GM18499 (cell line): ENCODE measurements around the gene APLN.

Source experiments
- ATAC-seq: cut with Tn5 transposase; IDR thresholded peaks from one replicate; pipeline ENCODE4 v1.9.1; 2021; ENCODE audit warnings: moderate number of reproducible peaks; ENCODE audit not compliant: insufficient read depth, unreplicated experiment

Gene APLN

DNA sequence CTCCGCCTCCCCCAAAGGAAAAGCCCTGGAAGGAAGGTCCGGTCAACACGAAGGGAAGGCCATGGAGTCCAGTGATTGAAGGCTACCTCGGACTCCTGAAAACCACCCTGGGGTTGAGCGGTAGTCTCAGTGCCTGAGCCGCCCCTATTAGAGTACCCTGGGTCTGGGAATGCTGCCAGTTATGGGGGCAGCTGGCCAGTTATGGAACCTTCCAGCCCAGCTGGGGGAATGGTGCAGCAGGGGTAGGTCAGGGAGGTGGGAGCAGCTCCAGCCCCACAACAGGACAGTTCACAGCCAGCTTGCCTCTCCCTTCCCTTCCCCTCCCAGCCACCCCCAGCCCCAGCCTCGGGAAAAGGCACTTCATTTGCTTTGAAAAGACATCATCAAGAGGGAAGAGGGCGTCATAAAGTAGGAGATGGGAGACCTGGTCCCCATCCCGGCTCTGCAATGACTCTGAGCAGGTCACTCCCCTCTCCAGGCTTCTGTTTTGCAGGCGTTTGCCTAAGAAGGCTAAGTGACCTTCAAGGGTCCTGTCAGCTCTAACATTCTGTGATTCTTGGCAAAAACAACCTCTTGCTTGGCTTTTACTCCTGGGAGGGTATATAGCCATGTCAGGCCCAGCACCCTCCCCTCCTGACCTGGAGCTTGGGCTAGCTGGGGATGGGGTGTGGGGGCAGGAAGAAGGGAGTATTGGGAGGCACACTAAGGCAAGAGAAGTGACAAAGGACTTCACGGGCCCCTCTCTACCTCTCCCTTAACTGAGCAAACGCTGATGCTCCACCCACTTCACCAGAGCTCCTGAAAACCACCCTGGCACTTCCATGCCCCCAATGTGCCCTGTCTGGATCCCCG is 8.0 kb downstream of the APLN start:
- ATAC-seq = no peak

DNA sequence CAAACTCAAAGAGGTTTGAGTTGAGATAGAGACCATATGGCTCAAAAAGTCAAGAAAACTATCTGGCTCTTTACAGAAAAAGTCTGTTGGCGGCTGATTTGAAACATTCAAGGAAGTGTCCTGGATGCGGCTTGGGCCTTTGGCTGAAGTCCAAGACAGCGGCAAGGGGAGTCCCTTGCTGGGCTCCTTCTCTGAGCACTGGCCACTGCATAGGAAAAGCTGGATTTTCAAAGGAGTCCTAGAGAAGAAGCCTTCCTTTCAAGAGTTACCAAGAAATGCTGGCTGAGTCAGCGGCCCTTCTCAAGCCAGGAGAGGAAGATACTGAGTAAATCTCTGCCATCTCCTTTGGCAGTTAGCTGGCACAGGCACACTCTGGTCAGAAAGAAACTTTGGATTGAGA is 12.1 kb downstream of the APLN start:
- ATAC-seq = no peak

DNA sequence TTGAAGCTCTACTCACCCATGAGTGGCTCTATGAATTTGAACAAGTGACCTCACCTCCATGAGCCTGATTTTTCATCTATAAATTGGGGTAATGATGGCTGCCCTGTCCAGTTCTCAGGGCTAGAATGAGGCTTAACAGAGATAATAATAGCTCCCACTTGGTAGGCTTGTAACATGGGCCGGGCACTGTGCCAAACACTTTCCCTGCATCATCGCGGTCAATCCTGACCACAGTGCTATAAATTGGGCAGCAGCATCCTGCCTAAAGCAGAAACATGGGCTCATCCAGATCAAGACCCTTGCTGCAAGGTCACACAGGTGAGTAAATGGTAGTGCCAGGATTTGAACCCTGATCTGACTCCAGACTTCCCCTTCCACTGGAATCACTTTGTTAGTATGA is 12.8 kb downstream of the APLN start:
- ATAC-seq = no peak

DNA sequence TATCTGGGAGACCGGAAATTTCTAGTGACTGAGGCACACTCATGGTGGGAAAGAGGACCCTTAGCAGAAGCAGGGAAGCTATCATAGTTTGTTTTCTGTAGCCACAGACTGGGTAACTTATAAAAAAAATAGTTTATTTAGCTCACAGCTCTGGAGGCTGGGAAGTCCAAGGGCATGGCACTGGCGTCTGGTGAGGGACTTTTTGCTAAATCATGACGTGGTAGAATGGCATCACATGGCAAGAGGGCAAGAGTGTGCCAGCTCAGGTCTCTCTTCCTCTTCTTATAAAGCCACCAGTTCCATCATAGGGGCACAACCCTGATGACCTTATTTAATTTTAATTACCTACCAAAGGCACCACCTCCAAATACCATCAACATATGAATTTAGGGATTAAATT is 13.3 kb downstream of the APLN start:
- ATAC-seq = no peak

DNA sequence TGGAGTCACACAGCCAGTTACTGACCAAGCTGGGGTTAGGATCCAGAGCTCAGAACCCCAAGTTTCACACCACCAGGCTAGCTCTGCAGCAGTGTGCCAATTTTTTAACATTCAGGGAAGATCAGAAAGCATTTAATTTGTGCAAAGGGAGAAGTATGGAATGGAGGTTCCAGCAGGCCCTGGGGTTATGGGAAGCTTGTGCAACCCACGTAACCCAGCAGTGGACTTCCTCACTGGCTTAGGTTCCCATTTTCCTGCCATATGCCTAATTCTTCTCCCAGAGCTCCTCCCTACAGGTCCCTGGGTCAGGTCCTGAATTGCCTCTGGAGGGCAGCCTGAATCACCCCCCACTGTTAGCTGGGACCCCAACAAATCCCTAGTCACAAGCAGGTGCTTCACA is 14.0 kb downstream of the APLN start:
- ATAC-seq = no peak

DNA sequence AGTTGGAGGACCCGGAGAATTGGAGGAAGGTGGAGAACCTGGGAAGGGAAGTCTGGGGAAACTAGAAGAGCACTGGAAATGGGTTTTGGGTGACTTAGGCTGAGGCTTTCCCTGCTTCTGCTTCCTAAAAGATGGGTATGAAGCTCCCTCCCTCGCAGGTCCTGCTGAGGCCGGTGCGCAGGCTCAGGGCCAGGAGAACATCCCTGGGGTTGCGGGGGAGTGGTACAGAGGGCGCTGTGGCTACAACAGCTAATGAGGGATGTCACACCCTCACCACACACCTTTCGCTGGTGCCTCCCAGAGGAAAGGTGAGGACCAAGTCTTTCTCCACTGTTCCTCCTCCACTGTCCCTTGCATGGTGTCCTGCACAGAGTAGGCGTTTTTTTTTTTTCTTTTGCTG is 15.8 kb downstream of the APLN start:
- ATAC-seq = no peak

DNA sequence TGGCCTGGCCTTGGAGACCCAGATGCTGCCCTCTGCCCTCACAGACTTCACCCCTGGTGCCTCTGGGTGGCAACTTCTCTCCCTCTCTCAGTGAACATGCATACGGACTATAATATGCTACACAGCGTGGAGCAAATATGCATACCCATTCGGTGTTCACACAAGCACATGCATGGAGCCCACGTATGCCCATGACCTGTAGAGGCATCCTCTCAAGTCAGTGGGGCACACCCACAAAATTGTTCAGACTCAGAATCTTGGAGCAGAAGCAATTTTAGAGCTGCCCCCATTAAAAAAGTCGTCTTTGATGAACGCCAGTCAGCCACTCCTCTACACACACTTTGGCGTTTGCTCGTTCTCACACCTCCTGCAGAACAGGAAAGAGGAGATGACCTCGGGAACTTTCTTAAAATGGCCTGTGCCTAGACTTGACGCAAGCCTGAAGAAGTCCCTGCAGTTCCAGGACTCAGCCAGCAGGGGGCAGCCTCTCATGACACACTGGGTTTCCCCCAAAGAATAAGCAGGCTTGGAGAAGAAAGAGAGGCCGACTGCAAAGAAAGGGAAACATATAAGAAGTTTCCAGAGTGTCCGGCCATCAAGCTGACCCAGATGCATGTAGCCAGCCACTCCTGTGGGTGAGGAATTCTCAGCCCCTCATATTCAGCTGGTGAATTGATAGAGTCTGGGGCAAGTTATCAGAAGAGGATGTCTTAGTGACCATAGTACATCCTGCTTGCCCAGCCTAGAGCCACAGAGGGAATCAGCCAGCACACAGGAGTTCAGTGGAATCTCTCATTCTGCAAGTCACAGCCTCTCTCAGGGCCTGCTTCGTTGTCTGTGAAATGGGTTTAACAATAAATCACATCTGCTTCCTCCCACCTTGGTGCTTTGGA is 17.3 kb downstream of the APLN start:
- no peak for ATAC-seq

DNA sequence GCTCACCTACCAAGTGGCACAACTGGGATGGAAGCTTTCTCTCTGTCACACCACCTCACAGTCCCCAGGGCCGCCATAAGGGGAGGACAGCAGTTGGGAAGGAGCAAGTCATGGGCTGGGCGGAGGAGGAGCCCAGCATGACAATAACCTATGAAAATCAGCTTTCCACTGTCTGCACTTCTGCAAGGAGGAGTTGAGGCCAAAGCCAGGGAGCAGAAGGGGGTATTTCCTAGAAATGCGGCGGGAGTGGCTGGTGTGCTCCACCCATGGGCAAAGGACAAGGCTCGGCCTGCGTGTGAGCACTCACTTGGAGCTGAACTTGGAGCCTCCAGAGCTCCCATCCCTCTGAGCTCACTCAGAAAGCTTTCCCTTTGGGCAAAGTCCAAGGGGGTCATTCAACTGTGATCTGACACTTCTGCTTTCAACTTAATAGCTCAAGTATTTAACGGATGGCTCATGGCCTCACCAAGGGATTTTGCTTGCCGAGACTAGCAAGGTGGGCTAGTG is 18.5 kb downstream of the APLN start:
- ATAC-seq = no peak

DNA sequence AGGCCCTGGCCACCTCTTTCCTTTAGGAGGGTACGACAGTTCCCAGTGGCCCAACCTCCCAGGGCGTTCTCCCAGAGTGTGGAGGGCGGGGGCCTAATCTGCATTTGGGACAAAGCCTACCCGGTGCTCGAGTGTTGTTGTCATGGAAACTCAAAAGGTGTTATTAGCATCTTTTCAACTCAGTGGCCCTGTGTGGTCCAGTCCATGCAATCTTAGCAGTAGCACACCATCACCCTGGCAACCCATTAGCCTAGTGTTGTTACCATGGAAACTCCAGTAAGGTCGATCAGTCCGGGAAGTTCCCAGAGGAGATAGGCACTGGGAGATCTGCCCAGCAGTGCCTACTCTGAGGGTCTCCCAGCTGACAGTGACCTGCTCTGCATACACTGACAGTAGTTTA is 20.2 kb downstream of the APLN start:
- ATAC-seq = no peak

DNA sequence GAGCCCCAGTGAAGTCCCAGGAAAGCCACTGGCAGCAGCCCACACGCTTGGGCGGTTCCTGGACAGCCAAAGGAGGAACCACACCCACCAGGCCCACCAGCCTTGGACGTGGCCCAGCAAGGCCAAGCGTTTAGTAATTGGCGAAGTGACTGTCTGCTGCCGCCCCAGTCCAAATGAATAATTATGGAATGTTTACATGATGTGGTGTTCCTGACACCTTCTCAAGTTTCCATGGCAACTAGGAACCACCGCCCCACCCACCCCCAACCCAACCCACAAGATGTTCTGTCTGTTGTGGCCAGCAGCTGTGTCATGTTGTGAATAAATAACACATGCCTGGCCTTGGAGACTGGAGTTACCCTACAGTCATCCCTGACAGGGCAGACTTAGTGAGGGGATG is 22.3 kb downstream of the APLN start:
- ATAC-seq = no peak

DNA sequence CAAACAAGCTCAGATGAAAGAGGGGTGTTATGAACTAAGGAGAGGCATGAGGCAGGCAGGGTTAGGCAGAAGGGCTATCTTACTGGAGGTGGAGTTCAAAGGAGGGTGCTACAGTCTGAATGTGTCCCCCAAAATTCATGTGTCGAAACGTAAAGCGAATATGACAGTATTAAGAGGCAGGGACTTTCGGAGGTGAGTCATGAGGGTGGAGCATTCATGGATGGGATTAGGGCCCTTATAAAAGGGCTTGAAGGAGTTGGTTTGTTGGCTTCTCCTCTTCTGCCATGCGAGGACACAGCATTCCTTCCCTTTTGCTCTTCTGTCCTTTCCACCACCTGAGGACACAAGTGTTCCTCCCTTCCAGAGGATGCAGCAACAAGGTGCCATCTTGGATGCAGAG is 22.9 kb downstream of the APLN start:
- ATAC-seq = no peak

DNA sequence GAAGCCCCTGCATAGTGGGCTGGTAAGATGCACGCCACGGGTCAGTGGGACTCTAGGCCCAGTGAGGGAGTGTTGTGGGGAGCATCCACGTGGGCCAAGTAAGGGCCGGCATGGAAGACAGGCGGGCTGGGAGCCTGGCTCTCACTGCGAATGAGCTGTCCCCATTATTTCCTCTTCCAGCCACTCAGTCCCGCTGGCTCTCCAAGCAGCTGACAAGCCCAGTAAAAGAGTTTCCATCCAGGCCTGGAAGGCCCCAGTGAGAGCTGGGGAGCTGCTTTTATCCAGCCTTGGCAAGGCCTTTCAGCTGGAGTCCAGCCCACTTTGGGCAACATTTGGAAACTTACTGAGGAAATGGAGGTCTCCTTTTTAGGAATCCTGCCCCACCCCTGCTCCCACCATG is 24.9 kb downstream of the APLN start:
- no peak for ATAC-seq

DNA sequence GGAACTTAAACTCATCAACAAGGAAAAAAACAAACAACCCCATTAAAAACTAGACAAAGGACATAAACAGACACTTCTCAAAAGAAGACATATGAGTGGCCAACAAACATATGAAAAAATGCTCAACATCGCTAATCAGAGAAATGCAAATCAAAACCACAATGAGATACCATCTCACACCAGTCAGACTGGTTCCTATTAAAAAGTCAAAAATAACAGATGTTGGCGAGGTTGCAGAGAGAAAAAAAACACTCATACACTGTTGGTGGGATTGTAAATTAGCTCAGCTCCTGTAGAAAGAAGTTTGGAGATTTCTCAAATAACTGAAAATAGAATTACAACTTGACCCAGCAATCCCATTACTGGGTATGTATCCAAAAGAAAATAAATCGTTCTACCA is 28.7 kb downstream of the APLN start:
- no peak for ATAC-seq

DNA sequence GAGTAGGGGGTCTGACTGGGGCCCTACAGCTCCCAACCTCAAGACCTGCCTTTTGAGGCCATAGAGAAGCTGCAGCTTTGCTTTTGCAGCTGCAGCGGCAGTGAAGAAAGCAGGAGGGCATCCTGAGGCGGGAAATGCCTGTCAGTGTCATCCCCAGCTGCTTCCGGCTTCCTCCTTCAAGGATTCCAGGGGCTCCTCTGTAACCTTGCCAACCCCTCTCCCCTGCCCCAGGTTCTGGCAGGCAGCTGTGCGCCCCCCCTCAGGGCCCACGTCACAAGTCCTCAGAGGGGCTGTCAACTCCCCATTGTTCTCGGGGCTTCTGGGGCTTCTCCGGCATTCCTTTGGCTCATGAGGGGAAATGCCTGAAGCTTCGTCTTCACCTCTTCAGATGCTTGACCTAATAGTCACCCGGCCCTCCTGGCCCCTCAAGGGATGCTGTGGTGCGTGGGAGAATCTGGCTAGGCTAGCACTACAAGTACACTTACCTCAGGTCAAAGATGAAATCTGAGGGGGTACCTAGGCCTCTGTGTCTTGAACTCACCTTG is 31.9 kb downstream of the APLN start:
- no peak for ATAC-seq

DNA sequence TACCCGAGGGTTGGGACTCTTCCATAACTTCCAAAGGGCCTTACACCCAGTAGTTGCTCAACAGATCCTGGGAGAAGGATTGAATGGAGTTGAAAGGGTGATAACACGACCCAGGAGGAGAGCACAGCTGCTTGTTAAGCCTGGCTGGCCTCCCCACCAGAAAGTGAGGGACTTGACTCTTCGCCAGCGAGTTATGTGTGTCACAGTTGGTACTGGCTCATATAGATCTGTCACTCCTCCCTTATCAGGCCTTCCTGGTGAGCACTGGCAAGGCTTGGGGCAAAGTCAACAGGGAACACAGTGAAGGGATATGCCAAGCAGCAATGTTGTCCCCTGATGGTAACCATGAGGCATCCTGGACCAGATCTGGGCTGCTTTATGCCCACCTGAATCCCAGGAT is 35.8 kb downstream of the APLN start:
- no peak for ATAC-seq

DNA sequence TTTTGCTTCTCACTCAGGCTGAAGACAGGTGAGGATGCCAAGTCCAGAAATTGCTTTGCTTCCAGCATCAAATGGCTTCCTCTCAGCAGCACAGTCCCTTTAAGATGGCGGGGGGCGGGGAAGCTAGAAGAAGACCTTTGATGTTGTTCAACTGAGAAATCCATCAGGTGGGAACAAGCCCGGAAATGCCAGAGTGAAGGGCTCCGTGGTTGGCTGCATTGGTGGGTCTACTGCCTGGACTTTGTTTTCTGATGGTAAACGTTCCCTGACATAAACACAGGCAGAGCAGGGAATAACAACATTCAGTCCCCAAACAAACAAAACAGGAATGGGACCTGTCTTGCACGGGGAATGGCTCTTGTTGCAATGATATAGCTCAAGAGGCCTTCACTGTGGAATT is 37.3 kb downstream of the APLN start:
- no peak for ATAC-seq

DNA sequence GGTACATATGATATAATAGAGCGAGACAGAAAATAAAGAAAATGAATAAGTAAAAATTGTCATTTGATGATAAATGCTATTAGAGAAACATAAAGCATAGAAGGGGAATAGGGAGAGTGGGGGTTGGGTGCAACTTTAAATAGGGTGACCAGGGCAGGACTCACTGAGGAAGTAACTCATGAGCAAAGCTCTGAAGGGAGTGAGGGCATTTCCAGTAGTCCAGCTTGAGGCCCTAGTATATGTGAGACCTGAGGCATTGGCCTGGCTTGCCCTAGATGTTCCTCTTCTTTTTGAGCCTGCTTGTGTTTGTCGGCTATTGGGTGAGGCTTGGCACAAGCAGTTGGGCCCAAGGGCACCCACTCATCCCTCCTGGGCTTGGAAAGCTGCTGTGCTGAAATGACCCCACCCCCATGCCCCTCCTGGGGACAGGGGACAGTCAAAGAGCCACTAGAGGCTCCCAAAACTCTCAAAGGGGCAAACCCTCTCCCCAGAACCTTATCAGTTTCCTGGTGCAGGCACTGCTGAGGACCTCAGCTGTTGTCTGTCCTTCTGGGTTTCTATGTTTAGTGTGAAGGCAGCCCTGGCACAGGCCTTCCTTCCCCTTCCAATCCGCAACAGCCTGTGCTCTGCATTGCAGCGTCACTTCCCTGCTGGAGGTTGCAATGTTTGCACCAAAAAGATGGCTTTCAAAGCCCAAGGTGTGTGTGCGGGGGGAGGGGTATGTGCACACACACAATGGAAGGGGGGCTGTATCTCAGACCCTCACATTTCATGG is 40.1 kb downstream of the APLN start:
- ATAC-seq = no peak

DNA sequence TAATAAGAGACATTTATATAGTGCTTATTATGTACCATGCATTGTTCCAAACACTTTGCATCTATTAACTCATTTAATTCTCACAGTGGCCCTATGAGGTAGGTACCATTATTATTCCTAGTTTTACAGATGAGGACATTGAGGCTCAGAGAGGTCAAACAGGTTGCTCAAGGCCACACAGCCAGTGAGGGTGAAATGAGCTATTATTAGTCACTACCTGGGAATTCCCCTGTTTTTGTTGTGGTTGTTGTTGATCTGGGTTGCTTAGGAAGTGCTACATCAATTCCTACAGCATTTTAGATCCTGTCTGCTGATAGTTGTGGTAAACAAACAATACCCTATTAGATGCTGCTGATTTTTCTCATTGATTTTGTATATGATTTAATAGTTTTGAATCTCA is 41.2 kb downstream of the APLN start:
- ATAC-seq = no peak

DNA sequence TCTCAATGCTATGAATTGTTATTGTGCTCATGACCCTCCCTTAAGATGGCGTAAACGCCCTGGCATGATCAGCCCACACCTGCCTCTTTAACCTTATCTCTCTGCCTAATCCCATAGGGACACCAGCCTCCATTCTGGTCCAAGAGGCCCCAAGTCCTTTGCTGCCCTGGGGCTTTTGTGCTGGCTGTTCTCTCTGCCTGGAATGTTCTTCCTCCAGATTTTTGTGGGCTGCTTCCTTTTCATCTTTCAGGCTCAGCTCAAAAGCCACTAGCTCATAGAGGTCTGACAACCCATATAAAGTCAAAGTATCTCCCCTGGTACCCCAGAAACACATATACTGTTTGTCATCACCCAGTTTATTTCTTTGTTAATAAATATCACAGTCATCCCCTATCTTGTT is 42.4 kb downstream of the APLN start:
- ATAC-seq = no peak

DNA sequence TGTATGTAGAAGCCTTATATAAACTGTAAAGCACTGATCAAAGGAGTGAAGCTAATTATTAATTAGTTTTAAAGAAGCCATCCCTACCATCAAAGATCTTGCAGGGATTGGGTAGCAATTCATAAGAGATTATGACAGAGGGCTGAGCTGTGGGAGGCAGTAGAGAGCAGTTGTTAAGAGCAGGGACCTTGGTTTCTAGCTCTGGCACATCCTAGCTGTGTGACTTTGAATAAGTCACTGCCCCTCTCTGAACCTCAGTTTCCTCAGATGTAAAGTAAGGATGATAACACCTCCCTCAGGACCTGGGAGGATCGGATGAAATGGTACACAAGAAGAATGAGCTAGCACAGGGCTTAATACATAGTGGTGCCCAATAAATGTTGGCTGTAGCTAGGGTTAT is 45.4 kb downstream of the APLN start:
- ATAC-seq = no peak
